ENCODE results near the gene PTRH2. TPM values are rescaled to one million over a fixed set of nuclear protein-coding genes. Genes with fewer than 3 reads are reported as not detected.
A peak's percentile ranks its signal among the peaks of the same experiment; 100 is the strongest.
"Not testable (repeated sequence)": the region's sequence is repeated elsewhere in the genome, so short reads cannot be mapped to it uniquely, and the experiment has no call there.

PTRH2 gene
- total RNA-seq, 1 donor from 2014 or later, result 18.0 TPM

- Mint-ChIP-seq H3K27ac (ENCODE audit: unreplicated experiment) (peak overlapping the region; percentile 83), H3K27me3 (ENCODE audit: low read depth) (no peaks in the 10 kb centered on the region), H3K4me1 (ENCODE audit: low read depth) (peaks cover 36% of the 10 kb centered on the region), H3K4me3 (ENCODE audit: unreplicated experiment) (no peak overlapping the region), H3K36me3 (ENCODE audit: low read depth) (peaks cover 17% of the 10 kb centered on the region), H3K9me3 (ENCODE audit: low read depth) (no peaks in the 10 kb centered on the region)
- TF ChIP-seq CTCF (IDR thresholded peaks at IDR 0.05), result no peak
- no peak for DNase-seq (ENCODE audit: low spot score)
Observed at GRCh38 chr17:59669411-59669810, 37.8 kb downstream of the PTRH2 start.

GRCh38 chr17:59668816-59669215, 38.4 kb downstream of the PTRH2 start:
- peaks cover 36% of the 10 kb centered on the region for H3K4me1 Mint-ChIP-seq (ENCODE audit: low read depth)

GRCh38 chr17:59666235-59666634, 41.0 kb downstream of the PTRH2 start:
- H3K4me3 Mint-ChIP-seq (ENCODE audit: unreplicated experiment), result no peak overlapping the region
- H3K4me1 Mint-ChIP-seq (ENCODE audit: low read depth), result peaks cover 29% of the 10 kb centered on the region
- TF ChIP-seq CTCF (IDR thresholded peaks at IDR 0.05), result no peak
- DNase-seq (ENCODE audit: low spot score), result no peak
- no peaks in the 10 kb centered on the region for H3K9me3 Mint-ChIP-seq (ENCODE audit: low read depth)
- no peak overlapping the region for H3K27ac Mint-ChIP-seq (ENCODE audit: unreplicated experiment)
- peaks cover 21% of the 10 kb centered on the region for H3K36me3 Mint-ChIP-seq (ENCODE audit: low read depth)
- H3K27me3 Mint-ChIP-seq (ENCODE audit: low read depth), result no peaks in the 10 kb centered on the region

More at GRCh38 chr17:59668816-59669215, 38.4 kb downstream of the PTRH2 start:
- Mint-ChIP-seq H3K36me3 (ENCODE audit: low read depth) (peaks cover 20% of the 10 kb centered on the region), H3K27ac (ENCODE audit: unreplicated experiment) (peak overlapping the region; percentile 83), H3K27me3 (ENCODE audit: low read depth) (no peaks in the 10 kb centered on the region), H3K9me3 (ENCODE audit: low read depth) (no peaks in the 10 kb centered on the region), H3K4me3 (ENCODE audit: unreplicated experiment) (no peak overlapping the region)
- DNase-seq (ENCODE audit: low spot score), result no peak
- TF ChIP-seq CTCF (IDR thresholded peaks at IDR 0.05), result no peak

- H3K27me3 Mint-ChIP-seq (ENCODE audit: low read depth); H3K4me3 Mint-ChIP-seq (ENCODE audit: unreplicated experiment); H3K27ac Mint-ChIP-seq (ENCODE audit: unreplicated experiment); H3K9me3 Mint-ChIP-seq (ENCODE audit: low read depth); H3K4me1 Mint-ChIP-seq (ENCODE audit: low read depth); DNase-seq (ENCODE audit: low spot score): not testable (repeated sequence)
- H3K36me3 Mint-ChIP-seq (ENCODE audit: low read depth), result peaks cover 50% of the 10 kb centered on the region
Observed at GRCh38 chr17:59656624-59657023, 50.6 kb downstream of the PTRH2 start.

GRCh38 chr17:59652119-59652518, 55.1 kb downstream of the PTRH2 start:
- Mint-ChIP-seq H3K4me3 (ENCODE audit: unreplicated experiment) (no peak overlapping the region), H3K27ac (ENCODE audit: unreplicated experiment) (peak overlapping the region; percentile 55), H3K27me3 (ENCODE audit: low read depth) (no peaks in the 10 kb centered on the region), H3K36me3 (ENCODE audit: low read depth) (peaks cover 58% of the 10 kb centered on the region), H3K9me3 (ENCODE audit: low read depth) (peaks cover 10% of the 10 kb centered on the region), H3K4me1 (ENCODE audit: low read depth) (peaks cover 21% of the 10 kb centered on the region)
- TF ChIP-seq CTCF (IDR thresholded peaks at IDR 0.05), result no peak
- DNase-seq (ENCODE audit: low spot score), result no peak

- peaks cover 61% of the 10 kb centered on the region for H3K36me3 Mint-ChIP-seq (ENCODE audit: low read depth)
- H3K27ac Mint-ChIP-seq (ENCODE audit: unreplicated experiment), result no peak overlapping the region
- H3K27me3 Mint-ChIP-seq (ENCODE audit: low read depth), result no peaks in the 10 kb centered on the region
- no peak overlapping the region for H3K4me3 Mint-ChIP-seq (ENCODE audit: unreplicated experiment)
- DNase-seq (ENCODE audit: low spot score), result no peak
- no peak for TF ChIP-seq CTCF (IDR thresholded peaks at IDR 0.05)
- H3K9me3 Mint-ChIP-seq (ENCODE audit: low read depth), result peaks cover 10% of the 10 kb centered on the region
- H3K4me1 Mint-ChIP-seq (ENCODE audit: low read depth), result peaks cover 29% of the 10 kb centered on the region
Observed at GRCh38 chr17:59651346-59651745, 55.9 kb downstream of the PTRH2 start.
